Measurements from ENCODE around the gene EIF1AD. TPM values are rescaled to one million over a fixed set of nuclear protein-coding genes. Genes with fewer than 3 reads are reported as not detected.
A peak's percentile ranks its signal among the peaks of the same experiment; 100 is the strongest.

Gene EIF1AD
- total and polyA plus RNA-seq, 2 experiments from 2014 or later = 16.1 to 32.1 TPM

- peak in 1 of 2 experiments; percentile 11; a peak in 1 of 4 replicates for TF ChIP-seq CTCF (conservative IDR thresholded peaks at IDR 0.05; ENCODE audit: low read depth in 2 of 2)
- no peak for TF ChIP-seq NANOG (IDR thresholded peaks at IDR 0.05; ENCODE audit: borderline replicate concordance)
- TF ChIP-seq JUNB (IDR thresholded peaks at IDR 0.05; ENCODE audit: unreplicated experiment) = no peak
- no peak for TF ChIP-seq EZH2 (IDR thresholded peaks at IDR 0.05; ENCODE audit: low read depth, unreplicated experiment)
- Mint-ChIP-seq H3K27ac (no peak overlapping the region), H3K4me1 (no peaks in the 10 kb centered on the region), H3K4me3 (no peak overlapping the region), H3K36me3 (ENCODE audit: low read depth) (peaks cover 9% of the 10 kb centered on the region; the same call in 2 of the 3 replicates), H3K9me3 (peaks cover 37% of the 10 kb centered on the region), H3K27me3 (ENCODE audit: insufficient read depth, low read depth, poor library complexity) (peaks cover 5% of the 10 kb centered on the region)
- H3K79me2 ChIP-seq (replicated peaks; ENCODE audit: insufficient read depth) = no peaks in the 10 kb centered on the region
- no peak overlapping the region for H3K4me2 ChIP-seq
- ATAC-seq (no peak), DNase-seq (ENCODE audit: low spot score) (no peak)
- H3K9me2 ChIP-seq (ENCODE audit: insufficient read depth) = no peaks in the 10 kb centered on the region
- no peak overlapping the region for H3K4me3 ChIP-seq
- H4K20me1 ChIP-seq (replicated peaks; ENCODE audit: insufficient read depth) = no peaks in the 10 kb centered on the region
- H3K27ac ChIP-seq (ENCODE audit: low read depth) = no peak overlapping the region
- H3F3A ChIP-seq (replicated peaks; ENCODE audit: low read depth) = no peaks in the 10 kb centered on the region
- H2AFZ ChIP-seq = no peak overlapping the region
- H3K36me3 ChIP-seq (ENCODE audit: insufficient read depth) = no peaks in the 10 kb centered on the region
- no peaks in the 10 kb centered on the region for H3K4me1 ChIP-seq (ENCODE audit: insufficient read depth)
- H3K27me3 ChIP-seq (ENCODE audit: insufficient read depth) = no peaks in the 10 kb centered on the region
These were observed 33.8 kb upstream of the EIF1AD start for GRCh38 chr11:66035653-66036333.

- Histone ChIP-seq H3F3A (replicated peaks; ENCODE audit: low read depth) (no peaks in the 10 kb centered on the region), H3K79me2 (replicated peaks; ENCODE audit: insufficient read depth) (no peaks in the 10 kb centered on the region), H3K4me2 (no peak overlapping the region), H4K20me1 (replicated peaks; ENCODE audit: insufficient read depth) (no peaks in the 10 kb centered on the region), H3K36me3 (ENCODE audit: insufficient read depth) (no peaks in the 10 kb centered on the region), H3K27ac (ENCODE audit: low read depth) (no peak overlapping the region), H3K27me3 (ENCODE audit: insufficient read depth) (no peaks in the 10 kb centered on the region), H3K9me2 (ENCODE audit: insufficient read depth) (no peaks in the 10 kb centered on the region), H3K4me1 (ENCODE audit: insufficient read depth) (no peaks in the 10 kb centered on the region), H3K4me3 (no peak overlapping the region), H2AFZ (no peak overlapping the region)
- DNase-seq (ENCODE audit: low spot score) (no peak), ATAC-seq (no peak)
- Mint-ChIP-seq H3K27ac (no peak overlapping the region), H3K4me1 (no peaks in the 10 kb centered on the region), H3K27me3 (ENCODE audit: insufficient read depth, low read depth, poor library complexity) (peaks cover 5% of the 10 kb centered on the region), H3K4me3 (no peak overlapping the region), H3K36me3 (ENCODE audit: low read depth) (peaks cover 9% of the 10 kb centered on the region; the same call in 2 of the 3 replicates), H3K9me3 (peaks cover 27% of the 10 kb centered on the region)
- TF ChIP-seq REST (IDR thresholded peaks at IDR 0.05; ENCODE audit: unreplicated experiment) = no peak
- no peak for TF ChIP-seq POLR2AphosphoS5 (IDR thresholded peaks at IDR 0.05; ENCODE audit: low read depth)
- no peak for TF ChIP-seq EZH2phosphoT487 (IDR thresholded peaks at IDR 0.05; ENCODE audit: unreplicated experiment)
- TF ChIP-seq JUNB (IDR thresholded peaks at IDR 0.05; ENCODE audit: unreplicated experiment) = no peak
- TF ChIP-seq ZNF462 (CRISPR knock-in tag; IDR thresholded peaks at IDR 0.05) = no peak
These were observed 31.2 kb upstream of the EIF1AD start for GRCh38 chr11:66032957-66033735.
